HG03066 (cell line): ENCODE data around the gene MYOZ3.

Source experiments
- ATAC-seq: cut with Tn5 transposase; IDR thresholded peaks from one replicate; pipeline ENCODE4 v1.9.1; 2021; ENCODE audit warnings: low read depth; ENCODE audit not compliant: unreplicated experiment

Gene MYOZ3

DNA sequence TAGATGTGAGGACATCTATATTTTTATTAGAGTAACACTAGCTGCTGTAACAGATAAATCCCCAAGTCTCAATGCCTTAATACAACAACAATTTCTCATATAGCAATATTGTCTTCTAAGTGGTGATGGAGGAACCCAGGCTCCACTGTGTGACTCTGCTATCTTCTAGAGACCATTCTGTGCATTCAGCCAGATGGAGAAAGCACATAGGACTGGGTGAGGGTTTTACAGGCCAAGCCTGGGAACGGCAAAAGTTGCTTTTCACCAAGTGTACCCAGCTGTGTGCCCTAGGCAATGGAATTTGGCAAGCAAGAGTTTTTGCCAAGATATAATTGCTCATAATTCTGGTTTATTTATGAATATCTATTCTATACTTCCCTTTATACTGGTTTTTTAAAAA lies 28.1 kb downstream of the MYOZ3 start:
- no peak for ATAC-seq

- no peak for ATAC-seq
Observed at GRCh38 chr5:150690760-150691159, 29.7 kb downstream of the MYOZ3 start.

DNA sequence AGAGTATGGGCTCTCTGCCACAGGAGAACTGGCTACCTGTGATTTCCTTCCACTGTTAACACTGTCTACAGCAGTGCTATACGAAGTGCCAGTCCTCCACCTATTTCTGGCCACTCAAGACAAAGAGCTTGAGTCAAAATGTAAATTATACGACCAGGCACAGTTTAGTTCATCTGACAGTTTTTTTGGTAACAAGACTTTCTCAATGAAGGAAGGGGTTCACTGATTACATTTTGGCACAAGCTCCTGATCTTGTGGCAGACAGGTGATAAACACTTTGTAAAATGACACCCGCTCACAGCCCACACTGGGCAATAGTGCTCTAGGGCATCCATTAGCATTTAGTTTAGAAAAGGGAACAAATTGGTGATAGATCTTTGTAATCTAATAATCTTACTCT lies 31.2 kb downstream of the MYOZ3 start:
- no peak for ATAC-seq

- no peak for ATAC-seq
Observed at GRCh38 chr5:150694612-150695011, 33.6 kb downstream of the MYOZ3 start.

DNA sequence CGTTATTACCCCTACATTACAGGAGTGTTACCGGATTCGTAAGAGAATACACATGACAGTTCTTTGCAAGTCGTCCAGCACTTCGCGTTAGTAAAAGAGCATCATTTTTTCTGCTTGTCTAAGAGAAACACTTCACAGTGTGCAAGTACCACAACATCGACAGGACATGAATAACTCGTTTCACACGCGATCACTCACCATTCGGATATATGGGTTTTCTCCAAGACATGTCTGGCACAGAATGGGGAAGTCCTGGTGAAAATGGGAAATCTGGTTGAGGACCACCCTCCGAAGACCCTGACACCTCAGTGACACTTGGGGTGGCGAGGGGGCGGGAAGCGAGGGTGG lies 39.2 kb downstream of the MYOZ3 start:
- peak; percentile 4 for ATAC-seq

DNA sequence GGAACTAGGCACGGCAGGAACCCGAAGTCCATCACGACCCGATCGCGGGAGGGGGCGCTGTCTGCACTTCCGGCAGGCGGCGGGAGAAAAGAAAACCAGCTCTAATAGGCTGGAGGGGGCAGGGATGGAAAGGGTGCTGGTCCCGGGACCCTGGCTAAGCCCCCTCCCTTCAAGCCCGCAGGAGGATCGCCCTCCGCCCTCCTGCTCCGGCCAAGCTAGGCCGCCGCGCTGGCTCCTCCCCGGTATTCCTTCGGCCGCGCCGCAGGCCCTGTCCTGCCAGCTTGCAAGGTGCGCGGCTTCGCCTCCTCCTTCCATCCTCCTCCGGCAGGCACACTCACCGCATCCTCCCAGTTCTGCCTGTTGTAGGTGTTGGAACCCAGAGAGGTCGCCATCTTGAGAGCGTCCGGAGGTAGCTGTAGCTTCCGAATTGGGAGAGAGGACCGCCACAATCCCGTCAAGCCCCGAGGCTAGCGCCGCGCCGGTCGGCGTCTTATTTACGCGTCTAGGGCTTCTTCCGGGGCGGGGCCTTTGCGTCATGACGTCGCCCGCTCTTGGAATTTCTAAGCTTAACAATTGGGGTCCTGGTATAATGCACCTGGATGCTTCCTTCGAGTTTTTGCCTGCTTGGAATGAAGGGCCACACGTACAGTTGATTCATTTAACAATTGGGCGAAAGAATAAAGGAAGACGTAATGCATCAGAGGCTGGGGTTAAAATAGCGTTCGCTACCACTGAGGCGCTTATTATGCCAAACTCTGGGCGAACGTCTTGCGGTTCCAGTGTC lies 39.7 kb downstream of the MYOZ3 start, which contains the start of gene RBM22:
RBM22 (minus strand) TSS at position 469 of the 784 bp plus-strand sequence; CDS start at position 392, 77 bp downstream.
- peak; percentile 98 for ATAC-seq

DNA sequence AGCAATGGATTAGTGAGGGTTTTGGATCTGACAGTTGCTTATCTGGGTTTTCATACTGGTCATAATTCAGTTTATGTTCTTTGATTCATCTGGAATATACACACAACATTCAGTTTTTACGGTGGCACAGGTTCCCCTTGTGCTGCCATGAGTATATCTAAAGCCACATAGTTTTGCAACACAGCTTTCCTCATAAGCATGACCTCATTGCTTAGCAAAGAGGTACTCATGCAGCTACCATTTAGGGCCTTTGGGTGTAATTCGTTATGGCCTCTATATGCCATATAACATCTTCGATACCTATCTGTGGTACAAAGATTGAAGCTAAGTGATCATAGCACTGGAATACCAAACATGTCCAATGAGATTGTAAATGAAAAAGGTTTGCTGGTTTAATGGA lies 42.7 kb downstream of the MYOZ3 start:
- no peak for ATAC-seq

DNA sequence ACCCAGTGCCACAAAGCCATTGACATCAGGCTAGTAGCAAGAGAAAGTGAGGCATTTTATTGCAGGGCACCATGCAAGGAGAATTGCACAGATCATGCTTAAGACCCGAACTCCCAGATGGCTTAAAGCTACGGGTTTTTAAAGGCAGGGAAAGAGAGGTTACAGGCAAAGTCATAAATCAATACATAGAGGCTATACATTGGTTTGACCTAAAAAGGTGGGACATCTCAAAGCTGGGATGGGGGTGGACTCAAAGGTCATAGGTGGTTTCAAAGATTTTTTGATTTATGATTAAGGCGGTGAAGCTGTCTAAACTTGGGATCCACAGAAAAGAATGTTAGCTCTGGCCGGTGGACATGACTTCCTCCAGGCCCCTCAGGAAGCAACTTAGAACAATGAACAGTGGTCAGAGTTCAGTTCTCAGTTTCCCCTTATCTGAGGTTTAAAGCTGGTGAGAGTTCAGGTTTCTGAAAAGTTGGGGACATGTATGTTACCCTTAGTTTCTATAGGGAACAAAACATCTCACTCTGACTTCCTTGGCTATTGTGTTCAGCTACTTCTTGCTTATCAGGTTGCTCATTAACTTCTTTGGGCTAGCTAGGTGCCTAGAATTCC lies 45.8 kb downstream of the MYOZ3 start:
- ATAC-seq = no peak

DNA sequence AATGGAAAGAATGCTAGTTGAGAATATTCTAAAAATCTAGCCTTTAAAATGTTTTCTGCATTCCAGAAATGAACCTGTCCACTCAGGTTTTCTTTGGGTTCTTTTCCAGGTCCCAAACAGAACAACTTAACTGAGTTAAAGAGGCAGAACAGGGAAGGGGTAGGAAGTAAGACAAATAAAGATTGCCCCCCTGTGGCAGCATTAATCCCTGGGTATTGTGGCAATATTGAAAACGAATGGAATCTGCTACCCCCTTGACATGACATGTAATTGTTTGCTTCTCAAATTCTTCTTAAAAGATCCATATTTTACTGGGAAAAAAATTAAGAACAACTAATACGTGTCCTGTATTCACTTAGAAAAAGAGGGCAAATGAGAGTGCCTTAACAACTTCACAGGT lies 49.1 kb downstream of the MYOZ3 start:
- ATAC-seq = no peak

DNA sequence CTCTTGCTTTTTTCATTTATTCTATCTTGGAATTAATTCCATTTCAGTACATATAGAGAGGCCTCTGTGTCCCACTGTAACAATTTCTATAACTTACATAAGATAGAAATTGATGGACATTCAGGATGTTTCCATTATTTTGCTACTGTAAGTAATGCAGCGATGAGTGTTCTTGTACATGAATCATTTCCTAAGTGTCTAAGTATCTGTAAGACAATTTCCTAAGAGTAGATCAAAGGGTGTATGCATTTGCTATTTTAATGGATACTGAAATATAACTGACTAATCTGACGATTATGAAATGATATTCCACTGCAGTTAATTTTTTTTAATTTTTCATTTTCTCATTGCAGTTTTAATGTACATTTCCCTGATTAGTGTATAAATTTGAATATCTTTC lies 62.8 kb downstream of the MYOZ3 start:
- ATAC-seq = no peak
